ENCODE measurements around the gene FXYD6. TPM values are rescaled to one million over a fixed set of nuclear protein-coding genes. Genes with fewer than 3 reads are reported as not detected.

FXYD6 gene
- total and polyA plus RNA-seq, 9 of the 15 experiments (the other 6 are each of a cell fraction or from before 2014, with no cell fraction given), result 0.07 to 0.35 TPM; not detected in 7

- no peak for DNase-seq (ENCODE audit: extremely low read depth in 1 of 4, low spot score in 3 of 4)
- Histone ChIP-seq H3K79me2 (ENCODE audit: control insufficient read depth, insufficient read depth, low read length) (no peaks in the 10 kb centered on the region), H3K9ac (ENCODE audit: insufficient read depth in 1 of 2, low read depth in 2 of 2, low read length in 2 of 2) (no peak overlapping the region), H3K4me3 (no peak overlapping the region), H3K9me3 (replicated peaks; ENCODE audit: control insufficient read depth, insufficient read depth, low read depth, low read length) (peaks cover 3% of the 10 kb centered on the region; the same call in 1 of the 2 replicates), H3K4me1 (replicated peaks in 1 of 2; ENCODE audit: control insufficient read depth in 2 of 2, insufficient read depth in 2 of 2, low read length in 2 of 2) (no peaks in the 10 kb centered on the region), H3K9me1 (ENCODE audit: control insufficient read depth, insufficient read depth, low read length) (no peaks in the 10 kb centered on the region), H4K20me1 (replicated peaks; ENCODE audit: control insufficient read depth, insufficient read depth, low read length) (0 out of 2 replicates have a peak, but pooled peaks cover 3% of the 10 kb centered on the region), H3K4me2 (ENCODE audit: insufficient read depth, low read length) (no peak overlapping the region), H3K27ac (ENCODE audit: extremely low read depth, low read depth, low read length) (no peak overlapping the region), H2AFZ (ENCODE audit: low read depth, low read length) (no peak overlapping the region), H3K36me3 (ENCODE audit: control insufficient read depth, insufficient read depth, low read length) (no peaks in the 10 kb centered on the region), H3K27me3 (ENCODE audit: control insufficient read depth in 2 of 2, insufficient read depth in 2 of 2, low read length in 2 of 2) (peaks cover 14 to 41% of the 10 kb centered on the region in 2 experiments; a peak in 4 of 5 replicates)
- ChIA-PET POLR2A (interaction anchor here (0.5 kb wide), 1 partner anchor 254 kb away, joined by 3 read pairs; no protein-coding TSS in a partner anchor), CTCF (ENCODE audit: low intra/inter-chr PET ratio) (no interaction called here)
- intact Hi-C loops (cut with micrococcal nuclease) (no loop called here), in situ Hi-C loops (cut with MboI) (no loop called here)
- FAIRE-seq, result no peak
- ATAC-seq, result no peak
- BruUV-seq (replicated peaks), result no TSS peak
- WGBS (ENCODE audit: insufficient coverage, low coverage, missing lambda C conversion rate), result 1% methylated on average over 10 of the region's 12 CpGs
- no peak for TF ChIP-seq NFIX (CRISPR knock-in tag; IDR thresholded peaks at IDR 0.05; ENCODE audit: low read depth)
- TF ChIP-seq CBX5 (IDR thresholded peaks at IDR 0.05; ENCODE audit: borderline replicate concordance, low read depth), result no peak
- TF ChIP-seq CHD4 (IDR thresholded peaks at IDR 0.05; ENCODE audit: insufficient read depth, insufficient replicate concordance, low read depth, low read length, poor library complexity, severe bottlenecking), result no peak
- no peak for TF ChIP-seq ZBTB26 (CRISPR knock-in tag; IDR thresholded peaks at IDR 0.05)
- no peak for TF ChIP-seq ZNF146 (CRISPR knock-in tag; IDR thresholded peaks at IDR 0.05; ENCODE audit: unreplicated experiment)
- TF ChIP-seq ZNF766 (CRISPR knock-in tag; conservative IDR thresholded peaks at IDR 0.05), result no peak
- TF ChIP-seq ZNF277 (CRISPR knock-in tag; IDR thresholded peaks at IDR 0.05; ENCODE audit: borderline replicate concordance), result no peak
- no peak for TF ChIP-seq PTRF (tag; IDR thresholded peaks at IDR 0.05)
- no peak for TF ChIP-seq NKRF (IDR thresholded peaks at IDR 0.05; ENCODE audit: borderline replicate concordance)
- no peak for TF ChIP-seq HLTF (IDR thresholded peaks at IDR 0.05)
- no peak for TF ChIP-seq FOXJ3 (CRISPR knock-in tag; IDR thresholded peaks at IDR 0.05)
- no peak for TF ChIP-seq BCOR (IDR thresholded peaks at IDR 0.05)
- TF ChIP-seq HNRNPLL (IDR thresholded peaks at IDR 0.05; ENCODE audit: low read depth, low read length, poor library complexity, severe bottlenecking), result no peak
- no peak for TF ChIP-seq CHD2 (IDR thresholded peaks at IDR 0.05; ENCODE audit: low read depth, low read length)
- no peak for TF ChIP-seq SRSF9 (IDR thresholded peaks at IDR 0.05; ENCODE audit: borderline replicate concordance, low read depth, low read length)
Observed at GRCh38 chr11:117855186-117855845, 21.1 kb downstream of the FXYD6 start.

Measured in K562 (cell line).